ENCODE results near the gene NLRC3. TPM values are rescaled to one million over a fixed set of nuclear protein-coding genes. Genes with fewer than 3 reads are reported as not detected.

NLRC3 gene
- total RNA-seq, 1 experiment from 2014 or later = 0.06 TPM

DNA sequence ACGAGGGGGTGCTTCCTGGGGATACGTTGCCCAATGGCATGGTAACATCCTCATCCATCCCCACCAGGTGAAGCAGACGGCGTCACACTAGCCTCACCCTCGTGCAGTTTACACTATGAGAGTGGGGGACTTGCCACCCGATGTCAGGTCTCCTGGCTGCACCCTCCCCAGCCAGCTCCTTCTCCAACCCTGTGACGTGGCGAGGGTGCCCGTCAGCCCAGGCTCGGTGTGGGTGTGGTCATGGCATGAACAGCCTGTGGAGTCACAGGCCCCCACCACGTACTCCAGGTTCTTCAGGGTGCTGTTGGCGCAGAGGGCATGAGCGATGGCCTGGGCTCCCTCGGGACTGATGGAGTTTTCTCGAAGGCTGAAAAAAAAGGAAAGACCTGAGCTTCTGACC, 28.3 kb downstream of the NLRC3 start:
- DNase-seq (ENCODE audit: low read depth) = no peak

DNA sequence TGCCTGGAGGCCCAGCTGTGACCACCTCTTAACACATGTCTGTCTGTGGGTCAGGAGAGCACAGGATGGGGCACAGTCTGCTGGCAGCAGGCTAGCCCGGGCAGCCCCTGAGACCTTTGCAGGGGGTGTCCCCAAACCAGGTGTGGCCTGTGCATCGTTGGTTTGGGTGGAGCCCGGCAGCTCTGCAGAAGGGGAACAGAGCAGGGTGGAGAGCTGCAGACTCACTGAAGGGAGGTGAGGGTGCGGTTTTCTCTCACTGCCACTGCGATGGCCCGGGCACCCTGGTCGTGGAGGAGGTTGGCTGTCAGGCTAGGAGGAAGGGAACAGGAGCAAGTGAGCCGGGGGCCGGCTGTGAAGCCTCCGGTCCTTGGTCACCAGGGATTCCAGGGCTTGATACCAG, 28.8 kb downstream of the NLRC3 start:
- no peak for DNase-seq (ENCODE audit: low read depth)

DNA sequence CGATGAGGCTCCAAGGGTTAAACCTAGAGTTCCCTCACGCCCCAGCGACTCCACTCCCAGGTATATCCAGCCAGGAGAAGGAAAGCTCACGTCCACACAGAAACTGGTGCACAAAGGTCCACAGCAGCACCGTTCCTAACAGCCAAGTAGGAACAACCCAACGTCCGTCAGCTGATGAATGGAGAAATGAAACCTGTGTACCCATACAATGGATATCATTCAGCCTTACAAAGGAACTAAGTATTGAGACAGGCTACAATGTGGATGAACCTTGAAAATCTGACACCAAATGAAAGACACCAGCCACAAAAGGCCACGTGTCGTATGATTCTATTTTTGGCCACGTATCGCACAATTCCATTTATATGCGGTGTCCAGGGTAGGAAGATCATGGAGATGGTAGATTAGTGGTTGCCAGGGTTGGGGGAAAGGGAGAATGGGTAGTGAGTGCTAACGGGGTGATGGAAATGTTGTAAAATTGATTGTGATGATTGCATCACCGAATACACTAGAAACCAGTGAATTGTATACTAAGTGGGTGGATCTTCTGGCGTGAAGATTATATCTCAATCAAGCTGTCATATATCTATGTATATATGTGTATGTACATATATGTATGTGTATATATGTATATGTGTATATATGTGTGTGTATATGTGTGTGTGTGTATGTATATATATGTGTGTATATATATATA, 30.1 kb downstream of the NLRC3 start:
- no peak for DNase-seq (ENCODE audit: low read depth)

DNA sequence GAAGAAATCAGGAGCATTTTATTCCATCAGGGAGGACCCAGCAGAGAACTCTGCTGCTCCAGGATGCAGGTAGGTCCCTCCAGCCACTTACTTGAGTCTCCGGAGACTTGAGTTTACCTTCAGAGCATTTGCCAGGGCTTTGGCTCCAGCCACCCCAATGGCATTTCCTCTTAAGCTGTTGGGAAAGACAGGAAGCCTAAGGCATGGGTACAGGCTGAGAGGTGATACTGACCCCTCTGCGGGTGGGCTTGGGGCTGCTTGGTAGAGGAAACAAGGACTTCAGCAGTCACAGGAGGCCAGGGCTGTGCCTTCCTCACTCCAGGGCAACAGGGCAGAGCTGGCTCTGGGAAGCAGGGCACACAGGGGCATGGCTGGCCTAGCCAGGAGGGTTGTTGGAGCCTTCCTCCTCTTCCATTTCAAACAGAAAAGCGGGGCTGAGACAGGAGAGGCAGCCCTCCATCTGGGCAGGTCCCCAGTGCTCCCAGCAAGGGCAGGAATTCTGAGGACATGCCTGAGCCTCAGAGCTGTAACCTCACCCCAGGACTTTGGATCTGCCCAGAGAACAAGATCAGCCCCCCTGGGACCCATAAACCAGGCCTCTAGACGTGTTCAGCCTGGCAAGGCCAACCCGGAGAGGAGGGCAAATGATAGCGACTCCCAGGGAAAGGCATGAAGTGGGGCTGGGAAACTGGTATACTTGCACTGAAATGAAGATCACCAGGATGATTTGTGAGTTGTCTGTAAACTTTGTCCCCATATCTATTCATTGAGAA, 34.4 kb downstream of the NLRC3 start:
- DNase-seq (ENCODE audit: low read depth) = no peak

DNA sequence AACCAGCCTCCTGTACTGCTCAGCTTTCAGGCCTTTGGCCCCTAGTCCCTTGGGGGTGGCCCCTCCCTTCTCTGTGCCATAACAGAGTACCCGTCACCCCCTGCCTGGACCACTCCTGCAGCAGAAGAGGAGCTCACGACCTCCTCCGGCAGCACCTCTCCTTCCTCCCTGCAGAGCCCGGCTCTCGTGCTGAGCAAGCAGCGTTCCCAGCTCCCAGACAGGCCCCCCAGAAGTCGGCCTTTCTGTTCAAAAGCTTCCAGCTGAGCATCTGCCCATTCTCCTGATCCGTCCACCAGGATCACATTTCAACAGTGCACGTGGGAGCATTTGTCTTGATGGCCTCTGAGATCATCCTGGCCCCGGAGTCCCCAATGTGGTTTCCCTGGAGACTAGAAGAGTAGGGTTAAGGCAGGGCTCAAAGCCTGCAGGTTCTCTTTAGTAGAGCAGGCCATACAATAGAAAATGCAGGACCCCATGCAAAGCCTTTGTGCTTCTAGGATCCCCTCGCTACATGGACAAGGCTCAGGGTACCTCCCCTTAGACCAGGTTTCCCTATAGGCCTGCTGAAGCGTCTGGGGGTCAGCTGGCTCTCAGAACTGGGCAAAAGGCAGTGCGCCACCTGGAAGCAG, 35.6 kb downstream of the NLRC3 start:
- DNase-seq (ENCODE audit: low read depth) = no peak

DNA sequence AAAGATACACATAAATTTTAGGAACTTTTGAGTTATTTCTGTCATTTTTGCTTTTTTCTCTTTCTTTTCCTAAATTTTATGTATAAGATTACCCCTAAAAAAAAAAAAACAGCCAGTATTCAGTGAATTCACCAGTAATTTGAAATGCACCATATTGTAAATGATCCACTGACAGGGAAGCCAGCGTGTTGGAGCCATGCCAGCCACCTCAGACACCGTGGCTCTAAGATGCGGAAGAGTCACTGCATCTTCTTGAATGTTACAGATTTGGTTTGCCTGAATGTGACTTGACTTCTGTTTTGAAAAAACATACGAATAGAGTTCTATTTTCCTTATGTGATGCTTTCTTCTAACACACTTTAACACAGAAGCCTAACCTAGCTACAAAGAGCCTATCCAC, 39.0 kb downstream of the NLRC3 start:
- DNase-seq (ENCODE audit: low read depth) = no peak

DNA sequence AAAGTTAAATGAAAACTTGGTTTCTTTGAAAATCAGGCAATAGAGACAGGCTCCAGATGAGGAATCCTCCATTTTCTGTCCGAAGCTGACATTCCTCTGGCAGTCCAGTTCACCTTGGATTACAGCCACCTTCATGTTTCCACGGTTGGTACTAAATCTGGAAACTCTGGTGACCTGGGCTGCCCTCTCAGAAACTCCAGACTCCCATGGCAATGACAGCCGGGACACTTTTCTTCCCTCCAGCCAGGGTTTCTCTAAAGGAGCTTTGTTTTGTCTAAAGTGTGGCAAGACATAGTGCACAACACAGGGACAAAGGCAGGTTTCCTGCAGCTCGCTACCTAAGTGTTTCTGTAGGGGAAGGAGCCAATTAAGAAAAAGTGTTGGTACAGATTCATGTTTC, 40.4 kb downstream of the NLRC3 start:
- no peak for DNase-seq (ENCODE audit: low read depth)

DNA sequence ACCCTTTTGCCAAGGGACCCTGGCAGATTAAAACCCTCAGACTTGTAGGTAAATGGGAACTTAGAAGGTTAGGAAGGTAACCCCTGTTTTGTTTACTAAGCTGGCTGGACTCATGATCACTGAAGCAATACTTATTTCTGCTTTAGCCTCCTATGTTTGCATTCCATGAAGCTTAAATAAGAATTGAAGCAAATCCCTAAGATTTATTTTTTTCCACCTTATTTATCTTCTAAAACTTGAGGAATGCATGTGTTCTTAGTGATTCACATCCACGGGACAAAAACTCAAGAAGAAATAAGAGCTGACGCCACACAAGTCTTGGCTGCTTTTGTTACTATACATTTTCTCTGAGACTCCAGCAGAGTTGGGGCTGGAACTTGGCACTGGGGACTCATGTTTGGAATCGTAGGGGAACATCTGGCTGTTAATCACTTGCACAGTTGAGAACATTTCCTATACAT, 40.9 kb downstream of the NLRC3 start:
- DNase-seq (ENCODE audit: low read depth) = no peak

DNA sequence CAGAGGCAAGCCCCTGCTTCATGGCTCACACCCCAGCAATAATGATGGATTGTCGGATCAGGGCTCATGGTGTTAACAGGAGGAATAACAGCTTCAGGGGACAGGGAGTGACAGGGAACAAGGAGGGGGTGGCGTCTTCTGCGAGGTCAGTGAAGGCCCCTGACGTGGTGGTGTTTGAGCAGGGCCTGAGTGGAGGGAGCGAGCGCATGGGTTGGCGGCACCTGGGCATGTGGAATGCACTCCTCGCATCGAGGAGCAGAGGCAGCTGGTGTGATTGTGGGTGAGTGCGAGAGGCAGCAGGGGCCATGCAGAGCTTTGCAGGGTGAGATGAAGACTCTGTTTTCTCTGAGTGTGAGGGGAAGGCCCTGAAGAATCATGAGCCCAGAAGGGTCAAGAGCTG, 43.1 kb downstream of the NLRC3 start:
- no peak for DNase-seq (ENCODE audit: low read depth)

DNA sequence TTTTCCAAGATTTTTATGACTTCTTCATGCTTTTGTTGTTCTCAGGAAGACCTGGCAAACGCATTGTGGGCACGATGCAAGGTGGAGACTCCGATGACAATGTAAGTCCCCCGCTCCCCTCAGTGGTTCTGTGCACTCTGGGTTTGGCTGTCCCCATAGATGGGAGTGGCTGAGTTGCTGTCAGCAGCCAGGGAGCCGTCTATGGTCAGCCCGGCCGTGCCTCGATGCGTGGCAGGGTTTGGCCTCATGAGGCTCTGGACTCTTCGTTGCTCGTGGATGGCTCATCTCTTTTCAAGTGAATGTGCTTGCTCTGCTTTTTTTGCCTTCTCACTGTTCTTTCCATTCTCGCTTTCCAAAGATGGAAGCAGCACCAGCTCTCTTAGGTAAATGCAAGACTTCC, 44.5 kb downstream of the NLRC3 start:
- no peak for DNase-seq (ENCODE audit: low read depth)

DNA sequence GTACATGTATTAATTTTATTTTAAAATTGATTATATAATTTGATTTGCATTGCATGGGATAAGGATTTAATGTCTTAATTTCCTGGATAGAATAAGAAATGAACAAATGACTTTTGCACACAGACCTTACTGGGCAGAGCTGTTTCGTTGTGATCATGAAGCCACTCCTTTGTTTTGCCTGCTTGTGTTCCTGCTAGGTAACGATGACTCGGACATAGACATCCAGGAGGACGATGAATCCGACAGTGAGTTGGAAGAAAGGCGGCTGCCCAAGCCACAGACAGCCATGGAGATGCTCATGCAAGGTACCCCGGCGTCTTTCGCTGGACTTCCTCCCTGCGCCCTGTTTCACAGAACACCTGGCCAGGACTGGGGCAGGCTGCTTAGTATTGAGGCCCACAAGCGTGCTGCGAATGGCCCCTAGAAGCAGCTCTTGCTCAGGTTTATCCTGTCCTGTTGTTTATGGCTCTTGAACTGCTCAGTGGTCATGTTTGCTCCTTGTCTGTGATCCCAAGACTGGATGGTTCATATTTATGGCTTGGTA, 46.8 kb downstream of the NLRC3 start:
- DNase-seq (ENCODE audit: low read depth) = no peak

DNA sequence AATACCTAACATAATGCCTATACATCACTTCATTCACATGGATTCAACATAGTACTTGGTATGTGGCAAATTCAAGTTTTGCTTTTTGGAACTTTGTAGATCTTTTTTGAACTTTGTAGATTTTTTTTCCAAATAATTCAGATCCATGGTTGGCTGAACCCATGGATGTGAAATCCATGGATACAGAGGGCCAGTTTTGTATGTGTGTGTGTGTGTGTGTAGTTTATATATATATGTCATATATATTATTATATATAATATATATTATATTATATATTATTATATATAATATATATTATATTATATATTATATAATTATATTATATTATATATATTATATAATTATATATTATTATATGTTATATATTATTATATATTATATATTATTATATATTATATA, 48.0 kb downstream of the NLRC3 start:
- DNase-seq (ENCODE audit: low read depth) = no peak

DNA sequence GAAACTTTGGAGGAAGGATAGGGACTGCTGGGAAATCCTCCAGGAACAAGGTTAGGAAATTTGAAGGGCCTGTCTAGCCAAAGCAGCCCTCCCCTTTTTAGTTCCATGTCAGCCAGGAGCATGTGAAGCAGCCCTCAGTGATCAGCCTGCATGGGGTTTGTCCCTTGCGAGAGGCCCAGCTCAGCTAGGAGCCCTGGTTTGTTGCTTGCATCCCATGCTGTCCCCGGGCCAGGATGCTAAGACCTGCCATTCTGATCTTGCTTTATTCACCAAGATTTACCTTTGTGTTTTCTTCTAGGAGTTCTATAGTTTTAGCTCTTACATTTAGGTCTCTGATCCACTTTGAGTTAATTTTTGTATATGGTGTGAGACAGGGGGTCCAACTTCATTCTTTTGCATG, 48.8 kb downstream of the NLRC3 start:
- no peak for DNase-seq (ENCODE audit: low read depth)

DNA sequence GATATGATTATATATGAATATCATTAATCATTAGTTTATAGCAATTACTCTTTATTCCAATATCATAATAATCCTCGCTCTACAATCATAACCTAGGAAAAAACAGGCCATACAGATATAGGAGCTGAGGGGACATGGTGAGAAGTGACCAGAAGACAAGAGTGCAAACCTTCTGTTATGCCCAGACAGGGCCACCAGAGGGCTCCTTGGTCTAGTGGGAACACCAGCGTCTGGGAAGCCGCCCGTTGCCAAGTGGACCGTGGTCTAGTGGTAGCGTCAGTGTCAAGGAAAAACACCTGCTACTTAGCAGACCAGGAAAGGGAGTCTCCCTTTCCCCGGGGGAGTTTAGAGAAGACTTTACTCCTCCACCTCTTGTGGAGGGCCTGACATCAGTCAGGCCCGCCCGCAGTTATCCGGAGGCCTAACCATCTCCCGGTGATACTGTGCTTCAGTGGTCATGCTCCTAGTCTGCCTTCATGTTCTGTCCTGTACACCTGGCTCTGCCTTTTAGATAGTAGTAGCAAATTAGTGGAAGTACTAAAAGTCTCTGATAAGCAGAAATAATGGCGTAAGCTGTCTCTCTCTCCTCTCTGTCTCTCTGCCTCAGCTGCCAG, 49.9 kb downstream of the NLRC3 start:
- peak; percentile 52 for DNase-seq (ENCODE audit: low read depth)

DNA sequence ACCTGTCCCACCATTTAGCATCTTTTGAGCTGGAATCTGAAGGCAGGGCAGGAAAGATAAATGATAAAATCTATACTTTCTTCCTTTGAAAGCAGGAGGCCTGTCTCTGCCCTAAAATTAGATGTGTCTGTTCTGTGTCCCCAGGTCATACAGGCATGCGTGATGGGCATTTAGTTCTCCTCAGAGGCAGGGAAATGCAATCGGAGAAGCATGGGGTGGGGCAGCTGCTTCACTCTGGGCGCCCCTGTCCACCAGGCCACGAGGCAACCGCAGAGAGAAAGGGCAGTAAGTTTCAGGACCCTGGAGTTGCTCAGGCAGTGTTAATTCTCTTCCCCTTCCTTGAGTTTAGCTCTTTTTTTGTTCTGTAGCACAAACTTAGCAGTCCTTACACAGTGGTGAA, 51.3 kb downstream of the NLRC3 start:
- DNase-seq (ENCODE audit: low read depth) = no peak

DNA sequence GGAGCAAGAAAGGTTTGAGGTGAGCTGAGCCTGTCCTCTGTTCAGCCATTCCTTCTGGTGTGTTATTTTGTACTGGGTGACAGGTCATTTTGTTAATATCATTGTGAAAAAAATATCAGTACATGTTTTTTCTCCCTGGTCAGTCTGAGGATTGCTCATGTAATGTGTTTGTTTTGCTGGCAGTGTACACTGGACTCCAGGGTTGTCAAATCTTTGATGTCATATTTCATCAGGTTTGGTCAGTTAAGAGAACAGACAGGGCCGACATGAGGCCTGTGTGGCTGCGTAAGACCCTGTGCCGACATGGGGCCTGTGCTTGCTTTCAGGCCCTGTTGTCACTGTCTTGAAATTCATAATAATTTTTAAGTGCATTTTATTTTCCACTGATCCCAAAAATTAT, 53.9 kb downstream of the NLRC3 start:
- no peak for DNase-seq (ENCODE audit: low read depth)

DNA sequence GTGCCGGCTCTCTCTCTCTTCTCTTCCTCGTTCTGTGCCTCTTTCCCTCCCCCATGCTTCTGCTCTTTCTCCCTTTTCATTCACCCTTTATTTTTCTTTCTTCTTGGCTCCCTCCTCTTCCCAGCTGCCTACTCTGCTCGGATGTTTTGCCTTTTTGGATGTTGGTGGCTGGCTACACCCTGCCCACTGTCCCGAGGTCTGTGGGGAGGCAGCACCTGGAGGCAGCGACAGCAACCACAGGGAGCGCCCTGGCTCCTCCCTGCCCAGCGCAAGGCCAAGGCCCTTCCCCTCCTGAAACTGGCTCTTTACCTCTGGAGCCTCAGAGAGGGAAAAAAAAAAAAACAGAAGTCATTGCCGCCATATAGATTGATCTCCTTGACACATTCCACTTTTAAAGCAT, 56.4 kb downstream of the NLRC3 start:
- DNase-seq (ENCODE audit: low read depth) = no peak

DNA sequence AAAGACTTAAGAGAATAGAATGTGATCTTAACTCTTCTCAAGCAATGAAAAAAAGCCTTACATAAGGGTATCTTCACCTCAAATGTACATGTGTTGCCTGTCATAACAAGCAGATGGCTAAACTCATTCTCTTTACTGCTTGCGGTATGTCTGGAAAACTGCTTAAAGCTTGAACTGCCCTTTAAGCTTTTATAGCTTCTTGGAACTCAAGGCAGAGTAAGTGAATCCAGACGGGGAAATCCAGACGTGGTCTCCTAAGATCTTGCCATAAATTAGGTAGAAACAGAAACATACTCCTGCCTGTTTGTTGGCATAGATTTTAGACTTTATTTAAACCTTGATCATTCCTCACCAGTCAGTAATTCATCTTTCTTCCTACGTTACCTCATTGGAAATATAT, 56.8 kb downstream of the NLRC3 start:
- no peak for DNase-seq (ENCODE audit: low read depth)

DNA sequence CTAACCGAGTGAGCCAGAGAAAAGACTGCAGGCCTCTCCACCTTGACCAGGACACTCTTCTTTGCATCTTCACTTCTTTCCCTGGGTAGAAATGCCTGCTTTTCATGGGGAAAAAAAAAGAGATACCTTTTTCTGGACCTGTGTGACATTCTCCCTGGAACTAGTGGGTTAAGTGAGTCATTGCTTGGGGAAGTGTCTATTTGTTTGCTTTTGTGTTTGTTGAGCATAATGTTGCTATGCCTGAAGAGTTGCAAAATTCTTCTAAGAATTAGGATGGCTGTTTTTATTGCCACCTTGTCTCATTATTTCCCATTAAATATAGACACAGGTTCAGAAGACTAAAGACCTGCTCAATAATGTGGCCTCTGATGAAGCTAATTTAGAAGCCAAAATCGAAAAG, 57.6 kb downstream of the NLRC3 start:
- DNase-seq (ENCODE audit: low read depth) = no peak

DNA sequence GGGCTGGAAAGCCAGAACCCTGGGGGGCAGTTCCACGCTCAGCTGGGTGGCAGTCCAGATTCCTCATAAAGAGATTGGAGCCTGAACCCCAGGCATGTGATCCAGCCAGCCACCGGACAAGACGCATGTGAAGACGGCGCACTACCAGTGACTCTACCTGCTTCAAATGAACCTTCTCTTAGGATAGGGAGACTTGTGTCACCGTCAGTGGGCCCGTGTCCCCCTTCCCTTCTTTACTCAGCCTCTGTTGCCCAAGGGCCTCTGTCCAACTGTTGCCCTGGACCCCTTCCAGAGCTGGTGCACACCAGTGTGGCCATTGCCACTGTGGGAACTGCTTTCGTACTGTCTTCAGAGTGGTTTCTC, 58.2 kb downstream of the NLRC3 start:
- DNase-seq (ENCODE audit: low read depth) = no peak

DNA sequence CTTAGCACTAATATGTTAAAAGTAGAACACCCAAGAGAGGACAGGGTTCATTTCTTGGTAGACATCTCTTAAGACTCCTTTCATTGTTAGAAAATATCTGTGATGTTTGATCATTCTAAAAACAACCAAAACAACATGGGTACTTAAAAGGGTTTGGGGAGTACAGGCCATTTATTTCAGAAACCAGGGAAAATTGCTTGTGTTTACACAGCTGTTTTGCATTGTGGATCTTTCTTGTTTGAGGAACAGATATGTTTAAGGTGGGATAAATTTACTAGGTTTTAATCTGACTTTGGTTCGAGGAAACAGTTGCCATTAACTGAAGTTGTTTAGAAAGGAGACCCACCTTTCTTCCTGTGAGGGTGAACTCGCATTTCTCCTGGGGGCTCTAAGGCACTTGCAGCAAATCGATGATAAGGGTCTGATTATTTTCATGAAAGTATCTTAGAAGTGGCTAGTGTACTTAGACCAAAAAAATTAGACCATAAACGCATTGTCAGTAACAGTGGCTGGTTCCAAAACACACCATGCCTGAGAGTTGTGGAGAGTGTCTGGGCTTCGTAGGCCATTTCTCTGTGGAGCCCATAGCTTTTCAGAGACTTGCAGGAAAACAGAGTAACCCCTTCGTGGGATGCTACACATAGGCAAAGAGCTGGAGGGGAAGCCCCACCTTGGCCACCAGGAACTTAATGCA, 58.8 kb downstream of the NLRC3 start:
- no peak for DNase-seq (ENCODE audit: low read depth)

DNA sequence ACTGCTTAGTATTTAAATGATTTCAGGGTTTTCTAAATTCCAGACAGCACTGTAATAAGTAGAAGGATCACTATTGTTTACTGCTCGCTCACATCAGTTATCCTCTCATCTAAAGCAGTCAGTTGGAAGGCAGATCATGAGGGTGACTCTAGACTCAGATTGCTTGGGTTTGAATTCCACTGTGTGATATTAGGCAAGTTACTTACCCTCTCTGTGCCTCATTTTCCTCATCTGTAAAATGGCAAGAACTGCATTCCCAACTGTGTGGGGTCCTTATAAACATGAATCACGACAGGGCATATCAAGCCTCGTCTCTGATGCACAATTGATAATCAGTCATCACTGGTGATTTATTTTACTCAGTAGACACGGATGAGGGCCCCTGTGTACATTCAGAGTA, 61.3 kb downstream of the NLRC3 start:
- DNase-seq (ENCODE audit: low read depth) = no peak

All from Daoy (cell line).